OCI-LY3 (cell line): ENCODE data around the gene ACTR6.

Experiments
- EZH2phosphoT487 ChIP-seq: fragments of 200-600 bp; shearing (Covaris generic); IDR thresholded peaks from 2 replicates; pipeline ENCODE4 v1.6.1; 2018; ENCODE audit warnings: antibody characterized with exemption, mixed run types, low read depth
- TF ChIP-seq, protein P1 (sequence below): fragments of 200-600, 300-600 bp; sonication (generic); IDR thresholded peaks from 2 replicates; pipeline ENCODE4 v1.5.1; 2014; ENCODE audit warnings: antibody characterized with exemption, low read length, low read depth

DNA sequence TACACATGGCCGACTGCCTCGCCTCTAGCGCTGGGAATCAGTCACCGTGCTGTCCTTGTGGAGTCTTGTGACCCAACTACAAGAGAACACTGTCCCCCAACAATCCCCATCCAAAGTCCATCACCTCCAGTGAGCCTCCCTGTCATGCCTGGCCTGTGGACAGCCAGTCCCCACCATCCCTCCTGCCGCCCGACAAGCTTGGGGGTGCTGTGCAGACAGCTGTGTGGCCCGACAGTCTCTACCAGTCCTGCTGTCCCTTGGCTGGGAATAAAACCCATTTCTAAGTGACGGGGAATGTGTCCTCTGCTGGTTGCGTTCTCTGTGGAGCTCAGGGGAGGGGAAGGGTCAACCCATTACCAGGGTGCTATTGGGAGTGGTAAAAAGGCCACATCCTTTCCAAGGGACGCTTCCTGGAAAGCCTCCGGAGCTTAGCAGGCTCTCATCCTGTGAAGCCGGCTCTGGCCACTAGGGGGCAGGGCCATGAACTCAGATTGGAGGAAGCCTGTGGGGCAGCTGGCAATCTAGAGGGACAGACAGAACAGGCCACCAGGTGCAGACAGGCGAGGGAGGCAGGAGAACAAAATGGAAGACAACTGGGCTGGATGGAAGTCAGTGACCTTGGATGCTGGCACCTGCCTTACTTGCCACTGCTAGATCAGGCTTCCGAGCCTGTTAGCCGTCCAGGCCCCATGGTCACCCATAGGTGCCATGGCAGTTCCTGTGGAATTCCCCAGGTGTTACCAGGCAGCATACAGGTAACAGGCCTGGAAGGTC lies 46.0 kb upstream of the ACTR6 start:
- TF ChIP-seq, protein P1, sequence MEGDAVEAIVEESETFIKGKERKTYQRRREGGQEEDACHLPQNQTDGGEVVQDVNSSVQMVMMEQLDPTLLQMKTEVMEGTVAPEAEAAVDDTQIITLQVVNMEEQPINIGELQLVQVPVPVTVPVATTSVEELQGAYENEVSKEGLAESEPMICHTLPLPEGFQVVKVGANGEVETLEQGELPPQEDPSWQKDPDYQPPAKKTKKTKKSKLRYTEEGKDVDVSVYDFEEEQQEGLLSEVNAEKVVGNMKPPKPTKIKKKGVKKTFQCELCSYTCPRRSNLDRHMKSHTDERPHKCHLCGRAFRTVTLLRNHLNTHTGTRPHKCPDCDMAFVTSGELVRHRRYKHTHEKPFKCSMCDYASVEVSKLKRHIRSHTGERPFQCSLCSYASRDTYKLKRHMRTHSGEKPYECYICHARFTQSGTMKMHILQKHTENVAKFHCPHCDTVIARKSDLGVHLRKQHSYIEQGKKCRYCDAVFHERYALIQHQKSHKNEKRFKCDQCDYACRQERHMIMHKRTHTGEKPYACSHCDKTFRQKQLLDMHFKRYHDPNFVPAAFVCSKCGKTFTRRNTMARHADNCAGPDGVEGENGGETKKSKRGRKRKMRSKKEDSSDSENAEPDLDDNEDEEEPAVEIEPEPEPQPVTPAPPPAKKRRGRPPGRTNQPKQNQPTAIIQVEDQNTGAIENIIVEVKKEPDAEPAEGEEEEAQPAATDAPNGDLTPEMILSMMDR, result peak; percentile 82
- no peak for TF ChIP-seq EZH2phosphoT487
